Activated T-cell treated with anti-CD3 and anti-CD28 coated beads for 24 hours (primary cell): Measurements from ENCODE around the gene COA8.

Source experiments
- DNase-seq: peaks from one replicate; pipeline ENCODE4 v3.0.0-alpha.2; 2020; ENCODE audit warnings: low read depth

The COA8 gene

DNA sequence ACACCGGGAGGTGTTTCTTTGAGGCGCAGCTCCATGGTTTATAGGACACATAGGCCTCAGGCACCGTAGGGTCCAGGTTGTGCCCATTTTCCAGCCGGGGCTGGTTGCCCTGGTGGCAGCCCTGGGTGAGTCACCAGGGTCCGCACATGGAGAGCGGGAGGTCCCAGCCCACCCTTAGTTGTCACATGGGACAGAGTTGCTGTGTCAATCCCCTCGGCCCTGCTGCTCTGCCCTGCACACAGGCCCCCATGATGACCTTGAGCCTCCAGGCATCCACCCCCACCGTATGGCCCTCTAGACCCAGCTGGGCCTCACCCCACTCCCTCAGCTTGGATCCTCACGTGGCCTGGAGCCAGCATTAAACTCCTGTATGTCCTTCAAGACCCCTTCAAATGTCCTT lies 26.1 kb upstream of the COA8 start:
- DNase-seq: no peak

DNA sequence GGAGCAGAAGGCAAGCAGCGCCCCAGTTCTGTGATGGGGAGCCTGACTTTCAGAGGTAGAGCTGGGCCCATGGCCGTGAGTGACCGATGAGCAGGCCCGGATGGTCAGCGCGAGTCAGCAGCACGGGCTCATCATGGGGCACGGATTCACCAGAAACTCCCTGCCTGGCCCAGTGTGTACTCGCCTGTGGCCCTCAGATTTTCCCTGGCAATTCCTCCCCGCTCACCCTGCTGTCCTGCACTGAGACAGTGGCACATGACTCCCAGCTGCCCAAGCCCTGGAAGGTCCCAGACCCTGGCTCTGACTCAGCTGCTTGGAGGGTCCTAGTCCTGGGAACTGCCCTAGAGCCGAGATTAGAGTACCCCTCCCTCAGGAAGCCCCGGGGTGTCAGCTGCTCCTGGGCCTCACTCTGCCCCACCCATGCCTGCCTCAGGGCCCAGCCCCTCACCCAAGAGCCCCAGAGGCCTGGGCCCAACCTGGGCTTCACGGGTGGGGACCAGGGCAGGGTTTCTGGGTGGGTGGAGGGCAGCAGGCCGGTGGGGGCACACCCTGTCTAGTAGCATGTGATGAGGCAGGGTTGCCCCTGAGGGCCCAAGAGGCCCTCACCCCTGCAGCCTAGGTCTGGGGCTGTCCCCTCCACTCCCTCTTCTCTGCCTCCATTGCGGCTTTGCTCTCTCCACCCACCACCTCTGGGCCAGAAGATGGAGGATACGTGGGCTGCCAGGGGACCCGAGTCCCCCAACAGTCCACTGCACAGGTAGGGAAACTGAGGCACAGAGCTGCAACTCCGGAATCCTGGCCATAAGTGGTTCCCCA lies 25.4 kb upstream of the COA8 start:
- no peak for DNase-seq

DNA sequence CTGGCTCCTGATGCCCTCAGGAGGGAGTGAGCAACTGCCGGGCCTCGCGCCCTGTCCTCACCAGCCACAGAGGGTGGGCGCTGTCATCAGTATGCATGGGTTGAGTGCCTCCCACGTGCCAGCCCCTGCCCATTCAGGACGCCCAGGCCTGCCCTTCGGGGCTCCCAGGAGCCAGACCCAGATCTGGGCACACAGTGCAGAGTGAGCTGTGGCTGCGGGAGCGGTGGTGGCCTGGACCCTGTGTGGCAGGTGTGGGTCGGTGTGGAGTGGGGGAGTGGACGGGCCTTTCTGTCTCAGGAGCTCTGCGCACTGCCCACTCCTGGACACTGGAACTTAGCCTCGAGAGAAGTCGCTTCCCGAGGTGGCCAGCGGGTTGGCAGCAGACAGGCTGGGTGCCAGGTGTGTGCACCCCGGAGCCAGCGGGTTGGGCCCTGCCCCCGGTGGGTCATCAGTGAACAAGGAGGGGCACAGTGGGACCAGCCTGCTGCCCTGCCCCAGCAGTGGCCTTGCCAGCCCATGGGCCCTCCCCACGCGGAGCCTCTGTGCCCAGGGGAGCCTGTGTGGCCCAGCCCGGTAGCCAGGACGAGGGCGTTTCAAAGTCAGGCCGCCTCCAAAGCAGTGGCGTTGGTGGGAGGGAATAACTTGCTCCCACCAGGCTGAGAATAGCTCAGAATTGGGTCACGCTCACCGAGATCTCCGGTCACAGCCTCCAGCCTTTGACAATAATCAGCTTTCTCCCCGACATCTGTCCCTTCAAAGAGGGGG lies 24.3 kb upstream of the COA8 start:
- no peak for DNase-seq

DNA sequence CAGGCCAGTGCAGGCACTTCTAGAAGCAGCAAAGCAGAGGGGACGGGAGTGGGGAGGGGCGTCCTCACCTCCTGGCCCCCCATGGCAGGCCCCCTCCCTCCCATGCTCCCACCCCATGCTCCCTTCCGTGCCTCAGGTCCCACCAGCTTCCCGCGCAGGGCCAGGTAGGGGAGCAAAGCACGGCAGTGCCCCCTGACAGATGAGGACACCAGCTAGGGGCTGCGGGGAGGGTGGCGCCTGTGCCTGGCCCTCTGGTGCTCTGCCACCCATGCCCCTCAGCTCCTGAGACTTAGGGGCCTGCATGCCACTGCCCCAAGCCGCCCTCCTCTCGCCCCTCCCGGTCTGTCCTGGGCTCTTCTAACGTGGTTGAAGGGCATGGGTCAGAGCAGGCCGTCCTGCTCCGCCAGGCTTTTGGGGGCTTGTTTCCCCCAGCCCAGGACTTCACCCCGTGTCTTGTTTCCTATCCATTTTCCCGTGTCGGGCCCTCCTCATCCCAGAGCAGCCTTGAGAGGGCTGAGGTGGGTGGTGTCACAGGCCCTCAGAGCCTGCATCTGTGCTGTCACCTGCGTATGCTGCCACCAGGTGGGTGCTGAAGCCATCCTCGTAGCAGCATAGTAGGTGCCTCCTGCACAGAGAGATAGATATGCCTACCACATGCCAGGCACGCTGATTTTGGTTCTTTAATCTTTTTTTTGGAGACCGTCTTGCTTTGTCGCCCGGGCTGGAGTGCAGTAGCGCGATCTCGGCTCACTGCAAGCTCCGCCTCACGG lies 23.5 kb upstream of the COA8 start:
- no peak for DNase-seq

DNA sequence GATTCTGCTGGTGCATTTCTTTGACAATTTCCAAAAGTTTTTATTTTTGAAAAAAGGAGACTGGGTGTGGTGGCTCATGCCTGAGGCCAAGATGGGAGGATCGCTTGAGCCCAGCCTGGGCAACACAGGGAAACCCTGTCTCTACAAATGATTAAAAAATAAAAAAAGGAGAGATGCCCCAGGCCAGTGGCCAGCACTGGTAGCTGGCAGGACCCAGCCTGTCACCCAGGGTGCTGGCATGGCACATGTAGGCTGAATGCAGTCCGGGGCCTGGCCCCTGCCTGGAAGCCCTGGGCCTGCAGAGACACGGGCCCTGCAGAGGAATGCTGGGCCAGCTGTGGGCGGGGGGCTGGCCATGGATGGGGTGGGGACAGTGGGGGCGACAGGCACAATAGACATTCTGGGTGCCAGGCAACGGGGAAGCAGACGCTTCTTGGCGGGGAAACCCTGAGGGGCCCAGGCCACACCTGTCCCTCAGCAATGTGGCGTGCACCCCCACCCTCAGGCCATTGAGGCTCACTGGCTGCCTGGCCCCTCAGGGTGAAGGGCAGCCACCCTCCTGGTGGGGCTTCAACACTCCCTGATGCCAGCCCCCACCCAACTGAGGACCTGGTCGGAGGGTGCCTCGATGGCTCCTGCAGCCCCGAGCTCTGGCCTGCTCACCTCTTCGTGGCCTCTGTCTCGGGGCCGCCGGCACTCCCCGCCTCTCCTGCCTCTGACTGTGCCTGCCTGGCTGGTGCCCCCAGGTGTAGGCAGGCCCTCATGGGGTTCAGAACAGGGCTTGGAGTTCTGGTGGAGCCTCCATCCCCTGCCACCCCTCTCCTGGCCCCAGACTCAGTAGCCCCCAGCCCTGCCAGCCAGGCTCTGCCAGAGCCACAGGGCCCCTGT lies 21.7 kb upstream of the COA8 start:
- DNase-seq: no peak

DNA sequence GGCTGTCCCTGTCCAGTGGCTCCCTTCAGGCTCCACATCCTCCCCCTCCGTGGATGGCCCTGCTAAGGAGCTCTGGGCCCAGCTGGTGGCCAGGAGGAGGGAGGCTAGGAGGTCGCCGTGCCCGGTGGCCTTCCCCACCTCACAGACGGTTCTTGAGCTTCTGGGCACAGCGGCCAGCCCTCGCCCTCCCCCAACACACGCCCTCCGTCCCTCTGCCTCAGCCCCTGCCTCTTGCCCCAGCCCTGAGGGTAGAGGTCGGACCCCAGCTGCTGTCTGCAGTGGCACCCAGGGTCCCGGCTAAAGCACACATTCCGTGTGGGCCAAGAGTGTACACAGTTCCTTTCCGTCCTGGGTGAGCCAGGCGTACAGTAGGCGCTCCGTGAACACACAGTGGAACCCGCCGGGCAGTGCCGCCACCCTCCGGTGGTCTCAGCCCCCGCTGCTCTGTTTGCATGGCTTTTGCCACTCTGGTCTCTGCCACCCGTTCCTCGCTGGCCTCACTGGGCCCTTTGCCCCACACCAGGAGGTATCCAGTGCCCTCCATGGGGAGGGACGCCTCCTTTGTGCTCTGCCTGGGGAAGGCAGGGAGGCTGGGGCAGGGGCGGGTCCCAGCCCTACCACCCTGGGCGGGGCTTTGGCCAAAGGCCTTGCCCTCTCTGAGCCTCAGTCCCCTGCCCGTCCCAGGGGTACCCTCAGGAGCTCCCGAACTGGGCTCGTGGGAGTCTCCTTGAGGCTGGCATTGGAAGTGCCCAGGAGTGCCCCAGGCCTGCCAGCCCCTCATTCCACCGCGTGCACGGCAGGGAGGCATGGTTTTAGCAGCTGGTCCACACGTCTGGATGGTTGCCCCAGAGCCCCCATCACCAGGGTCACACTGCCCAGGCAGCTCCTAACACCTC lies 20.8 kb upstream of the COA8 start:
- no peak for DNase-seq

DNA sequence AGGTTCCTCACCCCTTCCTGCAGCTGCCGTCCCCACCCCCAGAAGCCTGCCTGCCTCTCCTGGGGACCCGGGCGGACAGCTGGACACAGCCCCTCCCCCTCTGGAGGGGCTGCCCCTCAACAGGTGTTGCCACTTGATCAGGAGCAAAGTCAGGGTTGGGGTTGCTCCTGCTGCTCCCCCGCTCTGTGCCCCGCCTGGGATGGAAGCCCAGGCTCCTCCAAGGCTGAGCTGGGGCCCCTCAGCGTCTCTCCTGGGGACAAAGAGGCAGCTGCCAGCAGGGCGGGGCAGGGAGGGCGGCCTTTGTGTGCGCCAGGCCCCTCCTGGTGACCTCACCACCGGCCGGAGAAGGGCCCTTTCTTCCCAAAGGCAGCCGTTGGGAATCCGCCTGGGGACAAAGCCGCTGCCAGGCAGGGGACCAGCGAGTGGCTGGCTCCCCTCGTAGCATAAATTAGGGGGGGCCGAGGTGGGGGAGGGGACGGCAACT lies 20.1 kb upstream of the COA8 start:
- DNase-seq: no peak

DNA sequence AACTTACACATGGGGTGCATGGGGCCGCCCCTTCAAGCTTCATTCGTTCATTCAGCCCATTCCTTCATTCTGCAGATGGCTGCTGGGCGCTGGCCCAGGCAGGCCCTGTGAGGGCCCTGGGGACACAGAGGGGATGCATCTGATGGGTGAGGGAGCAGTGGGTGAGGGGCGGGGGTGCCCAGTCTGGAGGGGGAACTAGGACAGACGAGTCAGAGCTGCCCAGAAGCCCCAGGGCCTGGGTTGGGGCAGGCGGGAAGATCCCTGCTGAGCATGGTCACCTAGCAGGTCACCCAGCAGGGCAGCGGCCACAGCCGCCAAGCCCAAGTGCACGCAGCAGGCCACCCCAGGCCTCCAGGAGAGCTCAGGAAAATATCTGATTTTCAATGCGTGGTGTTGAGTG lies 19.6 kb upstream of the COA8 start:
- no peak for DNase-seq

DNA sequence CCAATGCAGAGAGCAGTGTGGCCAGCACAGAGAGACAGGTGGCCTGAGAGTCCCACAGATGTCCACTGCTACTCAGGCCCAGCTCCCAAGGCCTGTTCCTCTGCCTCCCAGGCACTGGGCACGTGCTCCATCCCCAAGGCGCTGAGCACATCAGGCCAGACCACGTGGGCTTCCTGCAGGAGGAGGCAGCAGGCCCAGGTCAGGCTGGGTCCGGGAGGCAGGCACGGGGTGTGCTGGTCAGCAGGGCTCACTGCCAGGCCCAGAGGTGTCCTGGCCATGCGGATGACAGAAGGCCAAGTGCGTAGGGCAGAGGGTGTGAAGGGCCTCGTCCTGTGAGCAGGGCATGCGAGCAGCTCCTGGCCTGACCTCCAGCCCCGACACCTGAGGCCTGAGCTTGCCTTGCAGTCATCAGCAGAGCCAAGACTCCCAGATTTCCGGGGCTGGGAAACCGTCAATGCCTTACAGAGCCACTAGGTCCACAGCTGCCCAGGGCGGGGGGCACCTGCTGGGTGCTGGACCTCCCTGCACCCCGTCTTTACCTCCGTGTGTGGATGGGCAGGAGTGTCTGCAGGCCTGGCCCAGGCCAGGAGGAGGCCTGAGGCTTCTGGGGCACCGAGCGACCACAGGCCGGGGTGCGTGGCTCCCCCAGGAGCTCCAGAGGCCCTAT lies 18.9 kb upstream of the COA8 start:
- no peak for DNase-seq

DNA sequence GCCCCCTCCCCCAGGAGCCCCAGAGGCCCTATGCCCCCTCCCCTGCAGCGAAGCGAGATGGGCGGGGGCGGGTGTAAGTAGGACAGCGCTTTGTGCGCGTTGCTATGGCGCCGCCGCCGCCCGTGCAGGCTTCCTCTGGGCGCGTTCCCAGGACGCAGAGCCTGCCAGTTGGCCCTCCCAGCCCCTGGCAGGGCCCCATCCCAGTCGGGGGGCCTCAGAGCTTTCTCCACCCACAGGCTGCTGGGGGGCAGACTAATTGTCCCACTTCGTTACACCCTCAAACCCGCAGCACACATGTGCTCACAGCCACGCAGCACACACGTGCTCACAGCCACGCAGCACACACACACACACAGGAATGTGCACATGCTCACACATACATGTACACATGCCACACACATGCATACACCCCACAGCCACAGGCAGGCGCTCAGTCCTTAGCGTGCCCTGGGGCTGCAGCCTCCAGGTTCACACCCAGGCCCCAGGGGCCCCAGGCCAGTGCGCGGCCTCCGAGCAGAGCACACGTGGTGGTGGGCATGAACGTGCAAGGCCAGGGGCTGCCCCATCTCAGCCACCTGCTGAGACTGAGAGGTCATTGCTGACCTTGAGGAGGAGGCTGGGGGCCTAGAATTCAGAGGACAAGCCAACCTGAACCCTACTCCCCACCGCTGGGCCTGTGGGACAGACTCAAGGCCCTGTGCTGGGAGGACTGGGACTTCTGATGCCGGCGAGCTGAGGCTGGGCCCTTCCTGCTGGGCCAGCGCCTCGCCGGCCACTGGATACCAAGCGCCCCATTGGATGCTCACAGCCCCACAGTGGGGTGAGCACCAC lies 18.2 kb upstream of the COA8 start:
- no peak for DNase-seq

DNA sequence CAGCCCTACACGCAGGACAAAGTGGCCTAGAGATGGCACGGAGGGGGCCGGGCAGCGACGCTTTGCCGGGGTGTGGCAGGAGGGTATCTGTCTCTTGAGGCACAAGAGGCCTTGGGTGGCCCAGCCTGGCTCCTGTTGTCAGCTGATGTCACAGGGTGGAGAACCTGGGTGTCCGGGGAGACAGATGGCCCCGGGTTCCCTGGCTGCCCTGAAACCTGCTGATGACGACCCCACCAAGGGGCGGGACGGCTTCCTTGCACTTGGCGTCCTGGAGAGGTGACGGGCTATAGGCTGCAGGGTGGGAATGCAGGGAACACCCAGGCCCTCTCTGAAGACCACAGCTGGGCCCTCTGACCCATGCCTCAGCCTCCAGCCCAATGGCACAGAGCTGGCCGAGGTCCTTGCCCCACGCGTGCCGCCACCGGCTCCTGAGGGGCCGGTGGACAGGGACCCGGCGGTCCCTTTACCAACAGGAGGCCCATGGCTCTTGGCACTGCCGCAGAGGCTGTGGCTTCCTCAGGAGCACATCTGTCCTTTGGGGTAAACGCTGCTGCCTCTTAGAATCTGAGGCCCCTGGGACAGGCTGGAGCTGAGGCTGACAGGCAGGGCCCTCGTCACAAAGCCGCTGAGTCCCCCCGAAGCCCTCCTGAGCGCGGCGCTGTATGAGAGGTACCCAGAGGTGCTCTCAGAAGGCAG lies 17.4 kb upstream of the COA8 start:
- no peak for DNase-seq

DNA sequence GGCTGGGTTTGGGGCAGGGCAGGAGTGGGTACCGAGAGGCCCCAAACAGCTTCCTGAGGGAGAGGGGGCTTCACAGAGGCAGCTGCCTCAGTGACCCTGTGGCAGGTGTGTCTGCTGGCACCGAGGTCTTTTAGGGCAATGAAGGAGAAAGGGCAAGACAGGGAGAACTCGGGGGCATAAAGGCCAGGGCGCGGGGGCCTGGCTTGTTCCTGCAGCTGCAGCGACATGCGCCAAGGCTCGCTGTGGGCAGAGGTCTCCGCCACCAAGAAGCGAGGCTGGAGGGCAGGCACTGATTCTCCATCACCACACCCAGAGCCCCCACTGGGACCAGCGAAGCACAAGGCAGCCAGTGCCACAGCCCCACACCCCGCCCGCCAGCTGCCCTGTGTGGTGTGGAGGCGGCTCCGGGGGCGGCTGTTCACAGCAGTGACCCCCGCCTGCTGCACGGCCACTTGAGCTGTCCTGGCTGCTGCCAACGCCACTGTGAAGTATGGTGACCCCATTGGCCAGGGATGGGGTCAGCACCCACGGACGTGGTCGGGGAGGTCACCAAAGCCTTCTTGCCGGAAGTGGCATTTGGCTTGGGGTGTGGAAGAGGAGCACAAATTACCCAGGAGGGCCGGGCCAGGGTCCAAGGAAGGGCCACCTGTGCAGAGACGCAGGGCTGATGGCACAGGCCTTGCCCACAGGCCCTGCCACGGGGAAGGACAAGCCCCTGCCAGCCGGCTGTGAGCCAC lies 16.7 kb upstream of the COA8 start:
- no peak for DNase-seq

DNA sequence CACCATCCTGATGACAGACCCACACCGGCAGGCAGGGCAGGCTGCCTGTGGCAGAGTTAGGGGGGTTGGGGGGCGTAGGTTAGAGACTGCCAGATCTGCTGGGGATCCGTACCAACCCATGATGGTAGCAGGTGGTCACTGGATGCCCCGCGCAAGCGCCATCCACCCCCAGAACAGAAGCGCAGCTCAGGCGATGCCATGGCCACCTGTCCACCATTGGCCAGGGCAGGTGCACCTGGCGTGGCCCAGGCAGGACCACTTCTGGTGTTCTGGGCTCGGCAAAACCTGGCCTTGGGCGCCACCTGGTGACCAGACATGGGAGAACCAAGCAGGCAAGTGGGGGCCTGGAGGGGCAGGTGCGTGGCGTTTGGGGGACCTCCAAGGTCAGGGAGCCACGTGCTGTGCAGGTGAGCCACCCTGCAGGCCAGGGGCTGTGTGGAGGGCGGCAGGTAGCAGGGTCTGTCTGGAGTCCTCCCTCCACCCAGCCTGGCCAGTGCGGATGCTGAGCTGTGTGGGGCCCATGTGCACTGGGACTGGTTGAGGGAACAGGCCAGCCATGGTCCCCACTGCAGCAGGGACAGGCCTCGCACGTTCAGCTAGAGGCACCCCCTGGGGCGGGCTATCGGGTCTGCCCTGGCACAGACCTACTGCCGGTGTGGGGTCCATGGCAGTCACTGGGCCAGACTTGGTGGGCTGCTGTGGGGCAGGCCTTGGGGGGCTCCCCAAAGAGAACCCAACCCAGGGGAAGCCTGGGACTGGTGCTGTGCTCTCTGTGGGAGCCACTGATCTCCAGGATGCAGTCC lies 15.9 kb upstream of the COA8 start:
- DNase-seq: peak; percentile 69

DNA sequence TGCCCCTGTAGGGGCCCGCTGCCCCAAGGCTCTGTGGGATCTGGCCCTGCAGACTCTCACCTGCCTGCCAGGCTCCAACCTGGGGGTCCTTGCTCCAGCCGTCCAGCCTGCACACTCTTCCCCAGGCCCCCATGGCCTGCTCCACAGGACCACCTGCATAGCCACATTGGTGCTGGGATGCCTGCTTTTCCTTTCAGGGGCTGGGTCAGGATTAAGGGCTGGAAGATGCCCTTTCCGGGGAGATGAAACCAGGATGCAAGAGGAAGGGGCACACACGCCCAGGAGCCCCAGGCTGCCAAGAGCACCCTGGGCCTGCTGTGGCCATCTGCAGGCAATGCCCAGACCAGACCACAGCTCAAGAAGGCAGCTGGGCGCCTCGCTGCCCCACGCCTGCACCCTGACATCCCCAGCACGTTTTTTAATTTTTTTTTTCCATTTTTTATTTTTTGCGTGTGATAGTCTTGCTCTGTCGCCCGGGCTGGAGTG lies 15.3 kb upstream of the COA8 start:
- no peak for DNase-seq

DNA sequence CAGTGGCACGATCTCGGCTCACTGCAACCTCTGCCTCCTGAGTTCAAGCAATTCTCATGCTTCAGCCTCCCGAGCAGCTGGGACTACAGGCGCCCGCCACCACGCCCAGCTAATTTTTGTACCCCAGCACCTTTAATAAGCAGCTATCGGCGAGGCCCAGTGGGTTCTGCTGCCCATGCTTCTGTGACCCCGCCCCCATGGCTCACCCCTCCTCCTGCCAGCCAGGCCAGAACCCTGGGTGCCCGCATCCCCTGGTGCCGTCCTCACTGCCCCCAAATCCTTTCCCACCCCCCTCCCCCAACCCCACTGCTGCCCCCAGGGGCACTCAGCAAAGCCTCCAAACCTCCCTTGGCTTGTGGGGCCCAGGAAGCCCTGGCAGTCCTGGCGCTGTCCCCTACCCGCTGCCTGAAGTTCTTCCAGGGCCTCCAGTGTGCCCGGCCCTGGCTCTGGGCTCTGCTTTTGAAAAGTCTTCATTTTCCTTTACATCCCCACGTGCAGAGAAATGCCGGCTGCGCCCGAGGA lies 14.8 kb upstream of the COA8 start:
- DNase-seq: no peak
